Gastroesophageal sphincter (tissue), 3 donors: ENCODE results near the gene SLC5A4.

Source experiments
- CTCF ChIP-seq, 4 experiments: fragments of 200-600 bp in 2 of 4; fragments of 450-650 bp in 2 of 4; sonication (generic) in 1 of 4; IDR thresholded peaks; one replicate each; pipeline ENCODE4 v1.5.1; 2017 to 2019; ENCODE audit warnings: antibody characterized with exemption in 4 of 4, mild to moderate bottlenecking in 2 of 4, moderate library complexity in 2 of 4
- EP300 ChIP-seq: sonication (generic); formaldehyde crosslinking; IDR thresholded peaks from one replicate; pipeline ENCODE4 v1.6.1; 2017; ENCODE audit warnings: antibody characterized with exemption, mild to moderate bottlenecking
- POLR2A ChIP-seq, 2 donors: fragments of 450-650 bp; IDR thresholded peaks; one replicate each; pipeline ENCODE4 v1.6.1; 2017; ENCODE audit warnings: antibody characterized with exemption in 2 of 2, mild to moderate bottlenecking in 2 of 2, moderate library complexity in 1 of 2
- POLR2AphosphoS5 ChIP-seq: sonication (generic); formaldehyde crosslinking; IDR thresholded peaks from one replicate; pipeline ENCODE4 v1.6.1; 2017; ENCODE audit warnings: antibody characterized with exemption

- TF ChIP-seq CTCF (IDR thresholded peaks at IDR 0.05), result no peak
- no peak for TF ChIP-seq POLR2AphosphoS5
- TF ChIP-seq POLR2A (IDR thresholded peaks at IDR 0.05), result no peak
- no peak for TF ChIP-seq EP300
Observed at GRCh38 chr22:32255726-32256125, 579 bp upstream of the SLC5A4 start.
